ENCODE data around the gene SUSD1. TPM values are rescaled to one million over a fixed set of nuclear protein-coding genes. Genes with fewer than 3 reads are reported as not detected.

Gene SUSD1
- total RNA-seq, 1 experiment from 2014 or later, result 8.1 TPM

DNA sequence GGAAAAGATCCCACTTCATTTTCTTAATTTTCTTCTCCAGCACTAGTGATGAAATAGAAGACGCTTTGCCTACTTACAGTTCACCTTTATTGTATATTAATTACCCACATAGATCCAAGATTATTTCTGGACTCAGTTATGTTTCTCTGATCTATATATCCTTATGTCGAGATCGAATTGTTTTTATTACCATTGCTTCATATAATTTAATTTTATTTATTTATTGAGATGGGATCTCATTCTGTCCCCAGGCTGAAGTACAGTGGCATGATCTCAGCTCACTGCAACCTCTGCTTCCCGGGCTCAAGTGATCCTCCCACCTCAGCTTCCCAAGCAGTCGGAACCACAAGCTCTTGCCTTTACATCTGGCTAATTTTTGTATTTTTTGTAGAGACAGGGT is 157.2 kb downstream of the SUSD1 start:
- no peaks in the 10 kb centered on the region for H3K9me3 Mint-ChIP-seq
- Histone ChIP-seq H3K18ac (ENCODE audit: insufficient read length, low read depth, low read length) (no peak overlapping the region), H3K4ac (ENCODE audit: low read depth, low read length) (no peak overlapping the region), H3K14ac (ENCODE audit: insufficient read depth, low read length) (no peak overlapping the region), H3K23me2 (ENCODE audit: insufficient read length, low read depth, low read length, poor library complexity, severe bottlenecking) (no peaks in the 10 kb centered on the region), H3K4me1 (ENCODE audit: insufficient read depth, low read length) (no peaks in the 10 kb centered on the region), H3K27me3 (ENCODE audit: insufficient read depth, low read length) (no peaks in the 10 kb centered on the region), H3K79me1 (ENCODE audit: insufficient read depth, low read depth, low read length, poor library complexity, severe bottlenecking) (no peaks in the 10 kb centered on the region), H3K9me3 (ENCODE audit: control insufficient read depth, low read depth, low read length) (no peaks in the 10 kb centered on the region), H2BK12ac (ENCODE audit: insufficient read length, low read depth, low read length) (no peak overlapping the region), H2BK15ac (ENCODE audit: low read depth, low read length) (no peak overlapping the region), H3T11ph (ENCODE audit: low read length) (no peak overlapping the region), H3K9ac (ENCODE audit: extremely low read depth, insufficient read length, low read length) (no peak overlapping the region), H2AFZ (ENCODE audit: low read length) (no peak overlapping the region), H4K8ac (replicated peaks; ENCODE audit: insufficient read length, low read depth, low read length) (no peak overlapping the region), H3K56ac (ENCODE audit: insufficient read length, low read depth, low read length) (no peak overlapping the region), H2AK5ac (ENCODE audit: insufficient read length, low read length) (no peak overlapping the region), H3K23ac (ENCODE audit: insufficient read length, low read depth, low read length) (no peak overlapping the region), H4K20me1 (ENCODE audit: control insufficient read depth, insufficient read depth, insufficient read length) (no peaks in the 10 kb centered on the region), H4K91ac (ENCODE audit: insufficient read length, low read depth, low read length) (no peak overlapping the region), H2BK120ac (ENCODE audit: low read depth, low read length, poor library complexity, severe bottlenecking) (no peak overlapping the region), H3K27ac (ENCODE audit: insufficient read length, low read depth, low read length) (no peak overlapping the region), H2BK20ac (ENCODE audit: low read depth, low read length, poor library complexity, severe bottlenecking) (no peak overlapping the region), H3K4me2 (ENCODE audit: insufficient read depth, insufficient read length, low read length) (no peak overlapping the region), H4K5ac (ENCODE audit: insufficient read length, low read depth, low read length) (no peak overlapping the region), H3K79me2 (ENCODE audit: insufficient read depth, low read length) (no peaks in the 10 kb centered on the region), H2BK5ac (ENCODE audit: insufficient read length, low read length) (no peak overlapping the region)
- DNase-seq, result no peak
- H3K4me3 Mint-ChIP-seq, result no peak overlapping the region
- no peaks in the 10 kb centered on the region for H3K4me1 Mint-ChIP-seq
- H3K27me3 Mint-ChIP-seq (ENCODE audit: low read depth), result no peaks in the 10 kb centered on the region
- no peak for TF ChIP-seq CTCF (conservative IDR thresholded peaks at IDR 0.05)
- no peaks in the 10 kb centered on the region for H3K36me3 Mint-ChIP-seq (ENCODE audit: insufficient read depth in 1 of 3, low read depth in 3 of 3)
- no CpG with 5 or more reads among the region's 5 CpGs for WGBS (ENCODE audit: extremely low coverage, insufficient read length, low lambda C conversion rate)
- no peak overlapping the region for H3K27ac Mint-ChIP-seq
